Right atrium auricular region (tissue), 2 donors: ENCODE results near the gene RAG1. TPM values are rescaled to one million over a fixed set of nuclear protein-coding genes. Genes with fewer than 3 reads are reported as not detected.
"Not testable (repeated sequence)": the region's sequence is repeated elsewhere in the genome, so short reads cannot be mapped to it uniquely, and the experiment has no call there.

ENCODE experiments used
- DNase-seq: peaks from one replicate; pipeline ENCODE4 v3.0.0-alpha.2; 2019; ENCODE audit warnings: low spot score
- H3K27ac ChIP-seq, 2 donors: fragments of 200-600 bp; sonication (generic); 1 replicate in 1 of 2; 2 replicates in 1 of 2; pipeline ENCODE4 v1.5.1; 2016 to 2019
- H3K27me3 ChIP-seq, 2 donors: fragments of 200-600 bp; sonication (generic); one replicate each; pipeline versions ENCODE4 v1.5.1 to v1.6.0; 2017 to 2019
- H3K36me3 ChIP-seq: fragments of 200-600 bp; sonication (generic); one replicate; pipeline ENCODE4 v1.5.1; 2016
- H3K4me1 ChIP-seq, 2 donors: fragments of 200-600 bp; sonication (generic); one replicate each; pipeline versions ENCODE4 v1.5.1 to v1.6.0; 2017 to 2019
- H3K4me3 ChIP-seq, 2 donors: fragments of 200-600 bp; sonication (generic); 1 replicate in 1 of 2; 2 replicates in 1 of 2; pipeline ENCODE4 v1.5.1; 2017 to 2019; ENCODE audit warnings: mild to moderate bottlenecking in 1 of 2, moderate library complexity in 1 of 2
- H3K9me3 ChIP-seq, 2 donors: fragments of 200-600 bp; sonication (generic); one replicate each; pipeline ENCODE4 v1.5.1; 2019
- total RNA-seq, 2 donors: library from RNA; depleted of rRNA; stranded (reverse); fragments of >200 nt; gene quantifications; one replicate each; pipeline ENCODE4 v1.1.0, GENCODE V29; 2016
- TF ChIP-seq, protein P1 (sequence below), 2 donors: fragments of 200-600 bp; sonication (generic); IDR thresholded peaks; one replicate each; pipeline ENCODE4 v1.5.1; 2019; ENCODE audit warnings: antibody characterized with exemption in 2 of 2

The RAG1 gene
- total RNA-seq, 2 donors from 2014 or later: 0.41 to 1.5 TPM

DNA sequence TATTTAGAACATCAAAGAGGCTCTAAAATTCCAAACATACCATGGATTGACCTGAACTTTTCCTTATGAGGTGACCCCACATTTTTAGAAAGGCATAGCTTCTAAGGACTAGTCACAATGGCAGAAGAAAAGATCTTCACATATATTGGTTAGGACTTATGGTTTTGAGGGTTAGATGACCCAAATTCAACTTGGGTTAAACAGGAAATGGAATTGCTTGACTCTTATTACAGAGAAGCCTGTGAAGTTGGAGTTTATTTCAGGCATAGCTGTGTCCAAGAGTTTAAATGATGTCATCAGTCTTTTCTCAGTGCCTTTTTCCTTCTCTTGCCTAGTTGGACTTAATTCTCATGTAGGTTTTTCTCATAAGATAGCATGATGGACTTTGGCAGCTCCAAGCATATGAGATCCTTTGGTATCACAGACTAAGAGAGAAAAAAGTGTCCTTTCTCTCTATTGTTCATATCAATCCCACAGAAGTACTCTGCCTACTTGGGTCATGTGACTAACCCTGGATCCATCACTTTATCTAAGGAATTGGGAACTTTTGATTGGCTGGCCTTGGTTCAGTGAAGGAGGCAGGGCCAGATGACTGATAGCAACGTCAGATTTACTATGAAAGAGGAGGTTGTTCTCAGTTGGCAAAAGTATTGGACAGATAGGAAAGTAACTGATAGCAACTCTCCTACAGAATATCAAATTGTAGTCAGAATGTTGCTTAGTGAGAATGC, 17.3 kb upstream of the RAG1 start:
- no peak overlapping the region for H3K27ac ChIP-seq
- H3K4me1 ChIP-seq: no peaks in the 10 kb centered on the region
- DNase-seq: no peak
- H3K36me3 ChIP-seq: no peaks in the 10 kb centered on the region
- no peaks in the 10 kb centered on the region for H3K27me3 ChIP-seq
- no peak overlapping the region for H3K4me3 ChIP-seq
- no peaks in the 10 kb centered on the region for H3K9me3 ChIP-seq
- TF ChIP-seq, protein P1, sequence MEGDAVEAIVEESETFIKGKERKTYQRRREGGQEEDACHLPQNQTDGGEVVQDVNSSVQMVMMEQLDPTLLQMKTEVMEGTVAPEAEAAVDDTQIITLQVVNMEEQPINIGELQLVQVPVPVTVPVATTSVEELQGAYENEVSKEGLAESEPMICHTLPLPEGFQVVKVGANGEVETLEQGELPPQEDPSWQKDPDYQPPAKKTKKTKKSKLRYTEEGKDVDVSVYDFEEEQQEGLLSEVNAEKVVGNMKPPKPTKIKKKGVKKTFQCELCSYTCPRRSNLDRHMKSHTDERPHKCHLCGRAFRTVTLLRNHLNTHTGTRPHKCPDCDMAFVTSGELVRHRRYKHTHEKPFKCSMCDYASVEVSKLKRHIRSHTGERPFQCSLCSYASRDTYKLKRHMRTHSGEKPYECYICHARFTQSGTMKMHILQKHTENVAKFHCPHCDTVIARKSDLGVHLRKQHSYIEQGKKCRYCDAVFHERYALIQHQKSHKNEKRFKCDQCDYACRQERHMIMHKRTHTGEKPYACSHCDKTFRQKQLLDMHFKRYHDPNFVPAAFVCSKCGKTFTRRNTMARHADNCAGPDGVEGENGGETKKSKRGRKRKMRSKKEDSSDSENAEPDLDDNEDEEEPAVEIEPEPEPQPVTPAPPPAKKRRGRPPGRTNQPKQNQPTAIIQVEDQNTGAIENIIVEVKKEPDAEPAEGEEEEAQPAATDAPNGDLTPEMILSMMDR (IDR thresholded peaks at IDR 0.05): no peak

DNA sequence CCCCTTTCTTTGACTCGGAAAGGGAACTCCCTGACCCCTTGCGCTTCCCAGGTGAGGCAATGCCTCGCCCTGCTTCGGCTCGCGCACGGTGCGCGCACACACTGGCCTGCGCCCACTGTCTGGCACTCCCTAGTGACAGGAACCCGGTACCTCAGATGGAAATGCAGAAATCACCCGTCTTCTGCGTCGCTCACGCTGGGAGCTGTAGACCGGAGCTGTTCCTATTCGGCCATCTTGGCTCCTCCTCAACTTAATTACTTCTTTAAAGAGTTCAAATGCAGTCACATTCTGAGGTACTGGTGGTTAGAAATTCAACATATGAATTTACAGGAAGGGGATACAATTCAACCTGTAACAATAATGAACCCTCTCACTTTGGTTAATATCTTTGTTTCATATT, 10.4 kb upstream of the RAG1 start:
- peaks cover 0 to 17% of the 10 kb centered on the region in 2 donors for H3K9me3 ChIP-seq
- not testable (repeated sequence) for H3K4me3 ChIP-seq, DNase-seq, H3K4me1 ChIP-seq, H3K36me3 ChIP-seq, H3K27me3 ChIP-seq, H3K27ac ChIP-seq

DNA sequence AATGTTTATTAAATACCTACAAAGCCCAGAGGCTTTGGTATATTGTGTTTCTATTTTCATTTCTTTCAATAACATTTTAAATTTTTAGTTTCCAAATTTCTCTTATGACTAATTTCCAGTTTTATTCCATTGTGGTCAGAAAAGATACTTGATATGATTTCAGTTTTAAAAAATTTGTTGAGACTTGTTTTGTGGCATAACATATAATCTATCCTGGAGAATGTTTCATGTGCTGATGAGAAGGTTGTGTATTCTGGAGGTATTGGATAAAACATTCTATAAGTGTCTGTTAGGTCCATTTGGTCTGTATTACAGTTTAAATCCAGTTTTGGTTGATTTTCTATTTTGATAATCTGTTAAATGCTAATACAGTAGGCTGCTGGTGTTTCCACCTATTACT, 9.8 kb upstream of the RAG1 start:
- peaks cover 0 to 17% of the 10 kb centered on the region in 2 donors for H3K9me3 ChIP-seq
- no peaks in the 10 kb centered on the region for H3K4me1 ChIP-seq
- H3K27me3 ChIP-seq: no peaks in the 10 kb centered on the region
- TF ChIP-seq, protein P1 (IDR thresholded peaks at IDR 0.05): no peak
- no peak for DNase-seq
- H3K27ac ChIP-seq: no peak overlapping the region
- H3K36me3 ChIP-seq: no peaks in the 10 kb centered on the region
- no peak overlapping the region for H3K4me3 ChIP-seq

DNA sequence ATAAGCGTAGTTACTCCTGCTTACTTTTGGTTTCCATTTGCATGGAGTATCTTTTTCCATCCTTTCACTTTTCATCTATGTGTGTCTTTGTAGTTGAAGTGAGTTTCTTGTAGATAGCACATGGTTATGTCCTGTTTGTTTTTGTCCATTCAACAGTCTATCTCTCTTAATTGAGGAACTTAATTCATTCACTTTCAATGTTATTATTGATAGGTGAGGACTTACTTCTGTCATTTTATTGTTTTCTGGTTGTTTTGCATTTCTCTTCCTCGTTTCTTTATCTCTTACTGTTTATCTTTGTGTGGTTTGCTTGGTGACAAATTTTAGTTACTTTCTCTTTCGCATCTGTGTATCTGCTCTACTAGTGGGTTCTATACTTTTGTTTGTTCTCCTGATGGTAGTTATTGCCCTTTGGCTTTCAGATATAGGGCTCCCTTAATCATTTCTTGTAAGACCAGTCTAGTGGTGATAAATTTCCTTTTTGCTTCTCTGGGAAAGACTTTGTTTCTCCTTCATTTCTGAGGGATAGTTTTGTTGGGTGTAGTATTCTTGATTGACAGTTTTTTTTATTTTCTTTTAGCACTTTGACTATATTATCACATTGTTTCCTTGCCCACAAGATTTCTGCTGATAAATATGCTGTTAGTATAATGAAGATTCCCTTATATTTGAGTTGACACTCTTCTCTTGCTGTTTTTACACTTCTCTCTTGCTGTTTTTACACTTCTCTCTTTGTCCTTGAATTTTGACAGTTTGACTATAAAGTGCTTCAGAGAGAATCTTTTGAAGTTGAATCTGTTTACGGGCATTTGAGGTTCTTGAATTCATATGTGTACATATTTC, 9.0 kb upstream of the RAG1 start:
- TF ChIP-seq, protein P1 (IDR thresholded peaks at IDR 0.05): no peak
- Histone ChIP-seq H3K4me3 (no peak overlapping the region), H3K36me3 (no peaks in the 10 kb centered on the region), H3K27ac (no peak overlapping the region), H3K9me3 (peaks cover 0 to 17% of the 10 kb centered on the region in 2 donors), H3K4me1 (no peaks in the 10 kb centered on the region), H3K27me3 (no peaks in the 10 kb centered on the region)
- no peak for DNase-seq

DNA sequence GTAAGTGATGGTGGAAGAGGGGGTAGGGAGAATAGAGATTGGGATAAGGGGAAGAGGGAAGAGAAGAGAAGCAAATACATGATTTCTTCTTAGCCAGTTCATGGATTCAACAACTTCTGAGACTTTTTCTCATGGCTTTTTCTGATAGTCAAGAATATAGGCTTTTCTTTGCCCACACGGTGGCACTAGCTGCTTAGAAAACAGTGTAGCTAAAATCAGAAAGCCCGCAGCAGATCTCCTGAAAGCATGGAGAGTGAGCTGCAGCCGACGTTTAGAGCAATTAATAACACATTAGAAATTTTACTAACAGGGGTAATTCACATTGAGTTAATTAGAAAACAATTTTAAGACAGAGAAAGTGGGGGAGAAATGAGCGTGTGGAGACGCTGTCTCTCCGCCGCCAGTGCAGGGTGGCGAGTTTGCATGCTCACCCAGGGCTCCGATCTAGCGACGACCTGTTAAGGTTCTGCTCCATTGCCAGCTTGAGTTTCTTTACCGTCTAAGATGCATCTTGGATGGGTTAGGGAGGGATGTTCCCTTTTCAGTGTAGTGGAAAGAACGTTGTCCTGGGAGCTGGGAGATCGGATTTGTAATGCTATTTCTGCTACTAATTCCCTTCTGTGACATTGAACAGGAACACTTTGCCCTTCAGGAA, 3.3 kb upstream of the RAG1 start:
- H3K27me3 ChIP-seq: no peaks in the 10 kb centered on the region
- TF ChIP-seq, protein P1 (IDR thresholded peaks at IDR 0.05): peak in 1 of 2 donors; percentile 78
- H3K4me1 ChIP-seq: no peaks in the 10 kb centered on the region
- peaks cover 0 to 4% of the 10 kb centered on the region in 2 donors for H3K9me3 ChIP-seq
- no peak for DNase-seq
- no peaks in the 10 kb centered on the region for H3K36me3 ChIP-seq
- no peak overlapping the region for H3K27ac ChIP-seq
- peak overlapping the region; percentile 18 to 37 for H3K4me3 ChIP-seq
